HepG2 (cell line): ENCODE results near the gene NKD1.

Experiments
- CTCF ChIP-seq: sonication (generic); formaldehyde crosslinking; IDR thresholded peaks from 2 replicates; pipeline ENCODE4 v1.5.0; 2020; ENCODE audit warnings: mild to moderate bottlenecking, missing genetic modification reagents, moderate library complexity
- EHMT2 ChIP-seq: fragments of 200-600 bp; sonication (generic); IDR thresholded peaks from 2 replicates; pipeline ENCODE4 v1.7.0; 2017; ENCODE audit warnings: antibody characterized with exemption, low read depth, low read length, borderline replicate concordance
- MTF1 ChIP-seq: sonication (generic); formaldehyde crosslinking; IDR thresholded peaks from 2 replicates; pipeline ENCODE4 v1.5.0; 2020; ENCODE audit warnings: missing genetic modification reagents
- MXI1 ChIP-seq: IDR thresholded peaks from 3 replicates; pipeline ENCODE4 v1.6.1; 2012; ENCODE audit warnings: low read depth, low read length, inconsistent platforms, borderline replicate concordance
- RFXAP ChIP-seq: sonication (generic); formaldehyde crosslinking; IDR thresholded peaks from 2 replicates; pipeline ENCODE4 v1.4.0; 2020; ENCODE audit warnings: missing genetic modification reagents, borderline replicate concordance
- ZNF891 ChIP-seq: sonication (generic); formaldehyde crosslinking; IDR thresholded peaks from 2 replicates; pipeline ENCODE4 v1.5.0; 2020; ENCODE audit warnings: mild to moderate bottlenecking, missing genetic modification reagents
- ZSCAN25 ChIP-seq: sonication (generic); formaldehyde crosslinking; IDR thresholded peaks from 2 replicates; pipeline ENCODE4 v1.8.0; 2022; ENCODE audit warnings: mild to moderate bottlenecking, missing genetic modification reagents

GRCh38 chr16:50601341-50601740 lies 53.1 kb downstream of the NKD1 start:
- no peak for TF ChIP-seq MXI1
- no peak for TF ChIP-seq RFXAP
- TF ChIP-seq ZNF891 (CRISPR knock-in tag): no peak
- TF ChIP-seq MTF1 (CRISPR knock-in tag): no peak
- TF ChIP-seq EHMT2: no peak
- TF ChIP-seq ZSCAN25 (CRISPR knock-in tag): no peak
- no peak for TF ChIP-seq CTCF (CRISPR knock-in tag)
